GM12878 (cell line): ENCODE measurements around the gene PTPN12. TPM values are rescaled to one million over a fixed set of nuclear protein-coding genes. Genes with fewer than 3 reads are reported as not detected.

Experiments
- ATF2 ChIP-seq: IDR thresholded peaks from 2 replicates; pipeline ENCODE4 v1.6.1; 2012; ENCODE audit warnings: low read length, inconsistent platforms
- BCLAF1 ChIP-seq: fragments of 450-650 bp; IDR thresholded peaks from 2 replicates; pipeline ENCODE4 v1.6.1; 2017; ENCODE audit warnings: antibody characterized with exemption, mild to moderate bottlenecking, moderate library complexity
- BHLHE40 ChIP-seq, 2 experiments: fragments of 450-650 bp in 1 of 2; IDR thresholded peaks; 2 replicates each; pipeline ENCODE4 v1.6.1; 2011 to 2017; ENCODE audit warnings: low read depth in 2 of 2, borderline replicate concordance in 1 of 2, improper control_type of control experiment in 1 of 2, low read length in 1 of 2, mild to moderate bottlenecking in 1 of 2
- CHD2 ChIP-seq: IDR thresholded peaks from 2 replicates; pipeline ENCODE4 v1.6.1; 2011; ENCODE audit warnings: low read depth, low read length, improper control_type of control experiment, borderline replicate concordance
- DPF2 ChIP-seq: fragments of 450-650 bp; IDR thresholded peaks from 2 replicates; pipeline ENCODE4 v1.6.1; 2017; ENCODE audit warnings: mild to moderate bottlenecking
- FOXM1 ChIP-seq: IDR thresholded peaks from 2 replicates; pipeline ENCODE4 v1.6.1; 2012; ENCODE audit warnings: low read depth, mild to moderate bottlenecking, inconsistent platforms, low read length, moderate library complexity
- GATAD2B ChIP-seq: fragments of 450-650 bp; conservative IDR thresholded peaks from 2 replicates; pipeline ENCODE4 v1.6.1; 2017; ENCODE audit warnings: low read depth, mild to moderate bottlenecking, moderate library complexity
- IKZF2 ChIP-seq, 2 experiments: fragments of 450-650 bp; IDR thresholded peaks; 2 replicates each; pipeline ENCODE4 v1.6.1; 2017; ENCODE audit warnings: mild to moderate bottlenecking in 2 of 2, moderate library complexity in 2 of 2
- KDM1A ChIP-seq: fragments of 200-600 bp; sonication (generic); IDR thresholded peaks from 2 replicates; pipeline ENCODE4 v1.6.1; 2016; ENCODE audit warnings: borderline replicate concordance
- MXI1 ChIP-seq: fragments of 150-350 bp; IDR thresholded peaks from 2 replicates; pipeline ENCODE4 v1.6.1; 2011; ENCODE audit warnings: low read depth, mild to moderate bottlenecking, inconsistent platforms, low read length, improper control_type of control experiment
- NBN ChIP-seq: fragments of 450-650 bp; IDR thresholded peaks from 2 replicates; pipeline ENCODE4 v1.6.1; 2016
- NFXL1 ChIP-seq: fragments of 450-650 bp; IDR thresholded peaks from 2 replicates; pipeline ENCODE4 v1.6.1; 2017; ENCODE audit warnings: antibody characterized with exemption, mild to moderate bottlenecking, borderline replicate concordance
- RUNX3 ChIP-seq: IDR thresholded peaks from 2 replicates; pipeline ENCODE4 v1.6.1; 2012; ENCODE audit warnings: low read length, inconsistent platforms
- STAT1 ChIP-seq: fragments of 450-650 bp; conservative IDR thresholded peaks from 2 replicates; pipeline ENCODE4 v1.6.1; 2014; ENCODE audit warnings: antibody characterized with exemption, mild to moderate bottlenecking
- TARDBP ChIP-seq: IDR thresholded peaks from 2 replicates; pipeline ENCODE4 v1.6.1; 2016; ENCODE audit warnings: borderline replicate concordance
- ZBED1 ChIP-seq: IDR thresholded peaks from 2 replicates; pipeline ENCODE4 v1.6.1; 2016; ENCODE audit warnings: borderline replicate concordance
- ZBTB33 ChIP-seq: fragments of 450-650 bp; IDR thresholded peaks from 2 replicates; pipeline ENCODE4 v1.6.1; 2017; ENCODE audit warnings: mild to moderate bottlenecking
- ZNF622 ChIP-seq: fragments of 450-650 bp; IDR thresholded peaks from 2 replicates; pipeline ENCODE4 v1.6.1; 2017; ENCODE audit warnings: mild to moderate bottlenecking, inconsistent platforms
- polyA plus RNA-seq, 11 experiments: library from polyadenylated mRNA; depleted of rRNA in 4 of 11; unstranded in 6 of 11; stranded (reverse) in 5 of 11; fragments of >200 nt; fragmentation: Nextera tagmentation in 4 of 11; fragmentation: Illumina TruSeq in 1 of 11; extraction: Ambion mirVana in 4 of 11; extraction: Trizol in 1 of 11; gene quantifications; 1 replicate in 1 of 11; 2 replicates in 10 of 11; pipeline versions ENCODE4 v1.2.1 to v1.2.3, GENCODE V29; 2011 to 2016; ENCODE audit warnings: inconsistent platforms in 2 of 11, missing spikeins in 2 of 11, low read depth in 1 of 11
- total RNA-seq, 4 experiments: library from RNA; depleted of rRNA in 3 of 4; stranded (reverse); fragments of >200 nt in 3 of 4; fragmentation: Illumina TruSeq in 1 of 4; extraction: Trizol in 1 of 4; gene quantifications; 2 replicates each; pipeline versions ENCODE4 v1.2.1 to v1.2.3, GENCODE V29; 2013 to 2021

The PTPN12 gene
- total and polyA plus RNA-seq, 10 of the 15 experiments (the other 5 are each of a cell fraction or from before 2014, with no cell fraction given), result 6.6 to 52.9 (median 17.4) TPM

GRCh38 chr7:77537778-77538280 is 734 bp downstream of the PTPN12 start (continued):
- TF ChIP-seq BCLAF1, result no peak
- TF ChIP-seq KDM1A, result no peak
- no peak for TF ChIP-seq NFXL1
- peak; percentile 2; the same call in 1 of the 2 replicates for TF ChIP-seq RUNX3
- no peak for TF ChIP-seq ZNF622
- TF ChIP-seq CHD2, result no peak
- TF ChIP-seq MXI1, result no peak
- TF ChIP-seq NBN, result 0 out of 2 replicates have a peak, but pooled peaks have one; percentile 26
- peak; percentile 55 for TF ChIP-seq GATAD2B
- TF ChIP-seq DPF2, result peak; percentile 53; the same call in 1 of the 2 replicates
- TF ChIP-seq ZBED1, result no peak
- TF ChIP-seq IKZF2 (IDR thresholded peaks at IDR 0.05), result peak in 1 of 2 experiments; percentile 29; a peak in 2 of 4 replicates
- TF ChIP-seq FOXM1, result no peak
- 0 out of 4 replicates have a peak, but pooled peaks of 1 of the 2 experiments have one; percentile 18 for TF ChIP-seq BHLHE40 (IDR thresholded peaks at IDR 0.05; ENCODE audit: borderline replicate concordance in 1 of 2, low read depth in 2 of 2, low read length in 1 of 2)
- TF ChIP-seq ZBTB33, result no peak
- TF ChIP-seq STAT1, result no peak
- TF ChIP-seq ATF2, result no peak
- no peak for TF ChIP-seq TARDBP
